ENCODE results near the gene FCGBP. TPM values are rescaled to one million over a fixed set of nuclear protein-coding genes. Genes with fewer than 3 reads are reported as not detected.

The FCGBP gene
- total RNA-seq, 1 donor from 2014 or later = 0.17 TPM

DNA sequence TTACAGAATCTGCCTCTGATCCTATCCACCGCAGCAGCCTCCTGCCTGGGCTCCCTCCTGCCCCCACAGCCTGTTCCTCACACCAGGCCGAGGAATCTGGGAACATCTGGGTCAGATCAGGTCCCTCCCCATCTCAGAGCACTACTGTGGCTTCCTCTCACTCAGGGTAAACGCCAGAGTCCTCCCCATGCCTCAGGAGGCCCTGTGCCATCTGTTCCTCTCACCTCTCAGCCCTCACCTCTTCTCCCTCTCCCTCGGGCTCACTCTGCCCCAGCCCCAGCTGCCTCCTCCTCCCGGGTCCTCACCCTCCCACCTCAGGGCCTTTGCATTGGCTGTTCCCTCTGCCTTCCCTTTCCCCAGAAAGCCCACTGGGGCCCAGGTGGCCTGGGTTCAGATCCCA lies 18.2 kb downstream of the FCGBP start:
- Histone ChIP-seq H3K36me3 (ENCODE audit: control insufficient read depth, insufficient read depth, low read length) (no peaks in the 10 kb centered on the region), H3K27me3 (ENCODE audit: control insufficient read depth, insufficient read depth, low read length) (peaks cover 8% of the 10 kb centered on the region), H3K4me3 (ENCODE audit: low read depth, low read length) (no peak overlapping the region)
- no peak for TF ChIP-seq CTCF (IDR thresholded peaks at IDR 0.05; ENCODE audit: insufficient read depth, low read length, poor library complexity, severe bottlenecking)
- no peak for DNase-seq (ENCODE audit: low read depth)

DNA sequence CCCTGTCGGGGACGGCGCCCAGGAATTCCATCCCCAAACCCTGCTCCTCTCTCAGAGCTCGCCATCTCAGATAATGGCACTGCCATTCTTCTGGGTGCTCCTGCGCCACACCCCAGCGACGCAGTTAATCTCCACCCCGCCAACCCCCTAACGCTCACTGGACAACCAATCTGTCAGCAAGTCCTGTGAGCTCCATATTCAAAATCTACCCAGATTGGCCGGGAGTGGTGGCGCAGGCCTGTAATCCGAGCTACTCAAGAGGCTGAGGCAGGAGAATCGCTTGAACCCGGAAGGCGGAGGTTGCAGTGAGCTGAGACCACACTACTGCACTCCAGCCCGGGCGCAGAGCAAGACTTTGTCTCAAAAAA lies 18.6 kb downstream of the FCGBP start:
- no peak for TF ChIP-seq CTCF (IDR thresholded peaks at IDR 0.05; ENCODE audit: insufficient read depth, low read length, poor library complexity, severe bottlenecking)
- Histone ChIP-seq H3K36me3 (ENCODE audit: control insufficient read depth, insufficient read depth, low read length) (no peaks in the 10 kb centered on the region), H3K27me3 (ENCODE audit: control insufficient read depth, insufficient read depth, low read length) (peaks cover 8% of the 10 kb centered on the region), H3K4me3 (ENCODE audit: low read depth, low read length) (no peak overlapping the region)
- DNase-seq (ENCODE audit: low read depth) = no peak

GRCh38 chr19:39915101-39915847 lies 19.2 kb downstream of the FCGBP start:
- Histone ChIP-seq H3K27me3 (ENCODE audit: control insufficient read depth, insufficient read depth, low read length) (peaks cover 8% of the 10 kb centered on the region), H3K4me3 (ENCODE audit: low read depth, low read length) (no peak overlapping the region), H3K36me3 (ENCODE audit: control insufficient read depth, insufficient read depth, low read length) (no peaks in the 10 kb centered on the region)
- no peak for TF ChIP-seq CTCF (IDR thresholded peaks at IDR 0.05; ENCODE audit: insufficient read depth, low read length, poor library complexity, severe bottlenecking)
- no peak for DNase-seq (ENCODE audit: low read depth)

- Histone ChIP-seq H3K27me3 (ENCODE audit: control insufficient read depth, insufficient read depth, low read length) (peaks cover 8% of the 10 kb centered on the region), H3K36me3 (ENCODE audit: control insufficient read depth, insufficient read depth, low read length) (no peaks in the 10 kb centered on the region), H3K4me3 (ENCODE audit: low read depth, low read length) (no peak overlapping the region)
- no peak for TF ChIP-seq CTCF (IDR thresholded peaks at IDR 0.05; ENCODE audit: insufficient read depth, low read length, poor library complexity, severe bottlenecking)
- DNase-seq (ENCODE audit: low read depth) = no peak
Observed at GRCh38 chr19:39913682-39914333, 20.6 kb downstream of the FCGBP start.

- no peak overlapping the region for H3K4me3 ChIP-seq (ENCODE audit: low read depth, low read length)
- no peaks in the 10 kb centered on the region for H3K36me3 ChIP-seq (ENCODE audit: control insufficient read depth, insufficient read depth, low read length)
- no peak for TF ChIP-seq CTCF (IDR thresholded peaks at IDR 0.05; ENCODE audit: insufficient read depth, low read length, poor library complexity, severe bottlenecking)
- DNase-seq (ENCODE audit: low read depth) = no peak
- no peaks in the 10 kb centered on the region for H3K27me3 ChIP-seq (ENCODE audit: control insufficient read depth, insufficient read depth, low read length)
Observed at GRCh38 chr19:39908803-39909202, 25.6 kb downstream of the FCGBP start.
